Activated T-helper 17 cell treated with anti-CD3 and anti-CD28 coated beads, Interleukin-2, amount 50 U/mL, for 72 hours (primary cell): Measurements from ENCODE around the gene LRRN3. TPM values are rescaled to one million over a fixed set of nuclear protein-coding genes. Genes with fewer than 3 reads are reported as not detected.

Source experiments
- ATAC-seq: fragments of 150-1000 bp; cut with Tn5 transposase; replicated peaks from 2 replicates; pipeline ENCODE4 v1.10.0; 2021; ENCODE audit warnings: mild to moderate bottlenecking, moderate library complexity
- H3K27ac Mint-ChIP-seq: one replicate; pipeline ENCODE4 v1.8.0; 2022; ENCODE audit warnings: mixed read lengths
- H3K27me3 Mint-ChIP-seq: one replicate; pipeline ENCODE4 v1.8.0; 2022; ENCODE audit warnings: mixed read lengths
- H3K36me3 Mint-ChIP-seq: one replicate; pipeline ENCODE4 v1.8.0; 2022; ENCODE audit warnings: low read depth, mild to moderate bottlenecking, mixed read lengths
- H3K4me1 Mint-ChIP-seq: one replicate; pipeline ENCODE4 v1.8.0; 2022; ENCODE audit warnings: mixed read lengths
- H3K4me3 Mint-ChIP-seq: one replicate; pipeline ENCODE4 v1.8.0; 2022; ENCODE audit warnings: mild to moderate bottlenecking, mixed read lengths
- H3K9me3 Mint-ChIP-seq: one replicate; pipeline ENCODE4 v1.8.0; 2022; ENCODE audit warnings: mixed read lengths
- total RNA-seq, 2 donors: library from RNA; stranded (reverse); gene quantifications; one replicate each; pipeline ENCODE4 v1.2.3, GENCODE V29; 2022

The LRRN3 gene
- total RNA-seq, 2 donors from 2014 or later = 9.6 to 30.4 TPM

GRCh38 chr7:111145472-111145871 lies 54.5 kb downstream of the LRRN3 start:
- no peaks in the 10 kb centered on the region for H3K36me3 Mint-ChIP-seq
- H3K4me1 Mint-ChIP-seq = no peaks in the 10 kb centered on the region
- ATAC-seq = no peak
- H3K27ac Mint-ChIP-seq = no peak overlapping the region
- H3K4me3 Mint-ChIP-seq = no peak overlapping the region
- H3K27me3 Mint-ChIP-seq = no peaks in the 10 kb centered on the region
- H3K9me3 Mint-ChIP-seq = no peaks in the 10 kb centered on the region

GRCh38 chr7:111146136-111146535 lies 55.2 kb downstream of the LRRN3 start:
- no peaks in the 10 kb centered on the region for H3K27me3 Mint-ChIP-seq
- H3K4me3 Mint-ChIP-seq = no peak overlapping the region
- ATAC-seq = no peak
- H3K27ac Mint-ChIP-seq = no peak overlapping the region
- H3K4me1 Mint-ChIP-seq = no peaks in the 10 kb centered on the region
- H3K9me3 Mint-ChIP-seq = no peaks in the 10 kb centered on the region
- H3K36me3 Mint-ChIP-seq = no peaks in the 10 kb centered on the region

- Mint-ChIP-seq H3K27me3 (no peaks in the 10 kb centered on the region), H3K27ac (no peak overlapping the region), H3K9me3 (no peaks in the 10 kb centered on the region), H3K4me1 (no peaks in the 10 kb centered on the region), H3K36me3 (no peaks in the 10 kb centered on the region), H3K4me3 (no peak overlapping the region)
- ATAC-seq = no peak
Observed at GRCh38 chr7:111147708-111148533, 57.0 kb downstream of the LRRN3 start.

GRCh38 chr7:111150709-111151108 lies 59.8 kb downstream of the LRRN3 start:
- Mint-ChIP-seq H3K27ac (no peak overlapping the region), H3K9me3 (no peaks in the 10 kb centered on the region), H3K4me1 (no peaks in the 10 kb centered on the region)

GRCh38 chr7:111159426-111159825 lies 68.5 kb downstream of the LRRN3 start:
- H3K4me1 Mint-ChIP-seq = peaks cover 4% of the 10 kb centered on the region
- ATAC-seq = no peak
- no peak overlapping the region for H3K27ac Mint-ChIP-seq
- H3K27me3 Mint-ChIP-seq = no peaks in the 10 kb centered on the region
- no peaks in the 10 kb centered on the region for H3K9me3 Mint-ChIP-seq
- H3K4me3 Mint-ChIP-seq = no peak overlapping the region
- H3K36me3 Mint-ChIP-seq = no peaks in the 10 kb centered on the region

More at GRCh38 chr7:111150709-111151108, 59.8 kb downstream of the LRRN3 start:
- Mint-ChIP-seq H3K4me3 (no peak overlapping the region), H3K36me3 (no peaks in the 10 kb centered on the region), H3K27me3 (no peaks in the 10 kb centered on the region)
- ATAC-seq = no peak

- no peak for ATAC-seq
- no peak overlapping the region for H3K4me3 Mint-ChIP-seq
- H3K36me3 Mint-ChIP-seq = no peaks in the 10 kb centered on the region
- H3K9me3 Mint-ChIP-seq = no peaks in the 10 kb centered on the region
- peaks cover 4% of the 10 kb centered on the region for H3K4me1 Mint-ChIP-seq
- no peak overlapping the region for H3K27ac Mint-ChIP-seq
- no peaks in the 10 kb centered on the region for H3K27me3 Mint-ChIP-seq
Observed at GRCh38 chr7:111160297-111160696, 69.4 kb downstream of the LRRN3 start.

GRCh38 chr7:111162692-111163091 lies 71.8 kb downstream of the LRRN3 start:
- Mint-ChIP-seq H3K36me3 (no peaks in the 10 kb centered on the region), H3K27ac (no peak overlapping the region), H3K4me3 (no peak overlapping the region), H3K27me3 (no peaks in the 10 kb centered on the region), H3K4me1 (no peaks in the 10 kb centered on the region), H3K9me3 (no peaks in the 10 kb centered on the region)
- no peak for ATAC-seq

- H3K27ac Mint-ChIP-seq = no peak overlapping the region
- no peaks in the 10 kb centered on the region for H3K27me3 Mint-ChIP-seq
- H3K4me3 Mint-ChIP-seq = no peak overlapping the region
Observed at GRCh38 chr7:111164442-111164841, 73.5 kb downstream of the LRRN3 start.

GRCh38 chr7:111168182-111168581 lies 77.3 kb downstream of the LRRN3 start:
- ATAC-seq = no peak
- Mint-ChIP-seq H3K9me3 (no peaks in the 10 kb centered on the region), H3K36me3 (no peaks in the 10 kb centered on the region), H3K4me3 (no peak overlapping the region), H3K27ac (no peak overlapping the region), H3K4me1 (no peaks in the 10 kb centered on the region), H3K27me3 (no peaks in the 10 kb centered on the region)

More at GRCh38 chr7:111164442-111164841, 73.5 kb downstream of the LRRN3 start:
- ATAC-seq = no peak
- no peaks in the 10 kb centered on the region for H3K9me3 Mint-ChIP-seq
- no peaks in the 10 kb centered on the region for H3K36me3 Mint-ChIP-seq
- H3K4me1 Mint-ChIP-seq = no peaks in the 10 kb centered on the region

GRCh38 chr7:111172564-111173257 lies 81.8 kb downstream of the LRRN3 start:
- no peak overlapping the region for H3K4me3 Mint-ChIP-seq
- no peak for ATAC-seq
- H3K27me3 Mint-ChIP-seq = no peaks in the 10 kb centered on the region
- H3K9me3 Mint-ChIP-seq = no peaks in the 10 kb centered on the region
- no peaks in the 10 kb centered on the region for H3K36me3 Mint-ChIP-seq
- no peak overlapping the region for H3K27ac Mint-ChIP-seq
- H3K4me1 Mint-ChIP-seq = peaks cover 7% of the 10 kb centered on the region

- no peak for ATAC-seq
- Mint-ChIP-seq H3K27me3 (no peaks in the 10 kb centered on the region), H3K4me3 (no peak overlapping the region), H3K9me3 (no peaks in the 10 kb centered on the region), H3K36me3 (no peaks in the 10 kb centered on the region), H3K27ac (no peak overlapping the region), H3K4me1 (peaks cover 7% of the 10 kb centered on the region)
Observed at GRCh38 chr7:111173528-111173927, 82.6 kb downstream of the LRRN3 start.

- no peaks in the 10 kb centered on the region for H3K27me3 Mint-ChIP-seq
- H3K4me3 Mint-ChIP-seq = no peak overlapping the region
- H3K27ac Mint-ChIP-seq = no peak overlapping the region
- ATAC-seq = no peak
- no peaks in the 10 kb centered on the region for H3K9me3 Mint-ChIP-seq
- H3K36me3 Mint-ChIP-seq = no peaks in the 10 kb centered on the region
- peaks cover 7% of the 10 kb centered on the region for H3K4me1 Mint-ChIP-seq
Observed at GRCh38 chr7:111173990-111174389, 83.1 kb downstream of the LRRN3 start.

GRCh38 chr7:111174510-111174909 lies 83.6 kb downstream of the LRRN3 start:
- Mint-ChIP-seq H3K36me3 (no peaks in the 10 kb centered on the region), H3K4me3 (no peak overlapping the region), H3K9me3 (no peaks in the 10 kb centered on the region), H3K27ac (no peak overlapping the region), H3K27me3 (no peaks in the 10 kb centered on the region), H3K4me1 (peaks cover 7% of the 10 kb centered on the region)
- no peak for ATAC-seq
